OCI-LY3 (cell line): ENCODE measurements around the gene UBL4A.

ENCODE experiments used
- H2AFZ ChIP-seq: fragments of 200-600, 300-600 bp; shearing (Covaris generic); 2 replicates; pipeline ENCODE4 v1.6.0; 2014; ENCODE audit warnings: antibody characterized with exemption, low read depth, low read length
- H3K27ac ChIP-seq: fragments of 200-600, 300-600 bp; sonication (generic); 2 replicates; pipeline ENCODE4 v1.5.1; 2014; ENCODE audit warnings: mild to moderate bottlenecking, low read length, moderate library complexity, mixed read lengths
- H3K27me3 ChIP-seq: fragments of 200-600, 300-600 bp; sonication (generic); 2 replicates; pipeline ENCODE4 v1.6.1; 2014; ENCODE audit warnings: low read depth, low read length, mixed read lengths
- H3K36me3 ChIP-seq: fragments of 200-600, 300-600 bp; sonication (generic); replicated peaks from 2 replicates; pipeline ENCODE3; 2014; ENCODE audit warnings: low read depth, low read length, mixed read lengths
- H3K4me1 ChIP-seq: fragments of 300-600, 200-600 bp; sonication (generic); 2 replicates; pipeline ENCODE4 v1.6.1; 2014; ENCODE audit warnings: low read length, mixed read lengths
- H3K4me2 ChIP-seq: fragments of 200-600, 300-600 bp; sonication (generic); 2 replicates; pipeline ENCODE4 v1.6.1; 2014; ENCODE audit warnings: low read length, mixed read lengths
- H3K4me3 ChIP-seq: fragments of 300-600, 200-600 bp; sonication (generic); 2 replicates; pipeline ENCODE4 v1.5.1; 2014; ENCODE audit warnings: antibody characterized with exemption, mild to moderate bottlenecking, low read length, moderate library complexity
- H3K79me2 ChIP-seq: fragments of 300-600, 200-600 bp; shearing (Covaris generic); 2 replicates; pipeline ENCODE4 v1.6.1; 2014; ENCODE audit warnings: mild to moderate bottlenecking, low read length, mixed read lengths
- H3K9ac ChIP-seq: fragments of 300-600, 200-600 bp; shearing (Covaris generic); 2 replicates; pipeline ENCODE4 v1.6.0; 2014; ENCODE audit warnings: mild to moderate bottlenecking, low read length, moderate library complexity
- H3K9me3 ChIP-seq: fragments of 200-600, 300-600 bp; shearing (Covaris generic); 2 replicates; pipeline ENCODE4 v1.6.1; 2014; ENCODE audit warnings: low read length, mixed read lengths; ENCODE audit not compliant: insufficient read depth
- H4K20me1 ChIP-seq: fragments of 200-600, 300-600 bp; sonication (generic); 2 replicates; pipeline ENCODE4 v1.6.1; 2016; ENCODE audit warnings: low read length, mixed read lengths; ENCODE audit not compliant: insufficient read depth
- EZH2phosphoT487 ChIP-seq: fragments of 200-600 bp; shearing (Covaris generic); IDR thresholded peaks from 2 replicates; pipeline ENCODE4 v1.6.1; 2018; ENCODE audit warnings: antibody characterized with exemption, mixed run types, low read depth
- TF ChIP-seq, protein P1 (sequence below): fragments of 200-600, 300-600 bp; sonication (generic); IDR thresholded peaks from 2 replicates; pipeline ENCODE4 v1.5.1; 2014; ENCODE audit warnings: antibody characterized with exemption, low read length, low read depth

UBL4A gene

DNA sequence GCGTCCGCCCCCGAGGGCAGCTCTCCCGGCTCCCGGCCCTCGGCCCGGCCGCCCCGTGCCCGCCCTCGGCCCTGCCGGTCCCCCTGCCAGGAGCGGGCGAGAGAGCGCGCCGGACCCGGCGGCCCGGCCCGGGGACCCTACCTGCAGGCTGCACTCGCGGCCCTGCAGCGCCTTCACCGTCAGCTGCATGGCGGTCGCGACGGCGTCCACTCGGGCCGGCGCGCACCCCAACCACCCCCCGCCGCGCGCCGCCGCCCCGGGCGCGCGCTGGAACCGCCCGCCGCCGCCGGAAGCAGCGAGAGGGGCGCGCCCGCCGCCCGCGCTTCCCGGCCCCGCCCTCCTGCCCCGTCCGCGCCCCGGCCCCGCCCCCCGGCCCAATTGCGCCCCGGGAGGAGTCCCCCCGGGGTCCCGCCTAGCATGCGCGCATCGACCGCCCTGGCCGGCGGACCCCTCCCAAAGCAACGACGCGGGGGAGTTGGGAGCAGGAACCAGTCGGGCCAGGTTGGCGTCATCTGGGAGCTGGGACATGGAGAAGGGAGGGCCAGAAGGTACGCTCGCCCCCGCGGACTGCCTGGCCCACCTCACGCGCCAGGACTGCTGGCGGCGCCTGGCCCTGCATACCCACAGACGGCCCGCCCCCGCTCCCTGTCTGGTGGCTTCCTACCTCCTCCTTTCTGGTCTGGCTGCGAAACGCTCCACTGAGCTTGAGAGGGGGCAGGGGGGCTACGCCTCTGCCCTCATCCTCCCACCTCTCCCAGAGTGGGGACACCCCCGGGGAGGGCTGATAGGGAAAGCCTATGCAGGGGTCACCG, at the start of gene UBL4A:
Gene UBL4A, minus strand, starts transcription at position 220 of the 812 bp plus-strand sequence. Its CDS starts 31 bp downstream, at position 189.
- H3K4me1 ChIP-seq, result peaks cover 27% of the 10 kb centered on the region

DNA sequence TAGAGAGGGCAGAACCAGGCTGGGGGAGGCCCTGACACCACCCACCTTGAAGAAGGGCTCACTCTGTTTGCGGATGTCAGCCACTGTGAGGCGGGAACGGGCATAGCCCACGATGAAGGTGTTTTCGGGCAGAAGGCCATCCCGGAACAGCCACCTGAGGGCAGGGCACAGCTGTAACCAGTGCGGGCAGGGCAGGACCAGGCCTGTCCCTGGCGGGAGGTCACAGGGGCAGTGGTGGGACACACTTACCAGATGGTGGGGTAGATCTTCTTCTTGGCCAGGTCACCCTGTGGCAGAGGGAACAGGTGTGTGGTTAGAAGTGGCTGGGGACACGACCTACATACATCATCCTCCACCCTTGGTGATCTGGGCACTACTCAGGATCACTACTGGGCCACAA, 49.5 kb upstream of the UBL4A start:
- Histone ChIP-seq H3K36me3 (peaks cover 5% of the 10 kb centered on the region), H3K27me3 (no peaks in the 10 kb centered on the region), H3K4me3 (no peak overlapping the region), H2AFZ (no peak overlapping the region), H4K20me1 (no peaks in the 10 kb centered on the region), H3K4me2 (no peak overlapping the region), H3K4me1 (peaks cover 6% of the 10 kb centered on the region), H3K9me3 (no peaks in the 10 kb centered on the region), H3K79me2 (no peaks in the 10 kb centered on the region), H3K27ac (no peak overlapping the region), H3K9ac (no peak overlapping the region)
- no peak for TF ChIP-seq EZH2phosphoT487
- TF ChIP-seq, protein P1, sequence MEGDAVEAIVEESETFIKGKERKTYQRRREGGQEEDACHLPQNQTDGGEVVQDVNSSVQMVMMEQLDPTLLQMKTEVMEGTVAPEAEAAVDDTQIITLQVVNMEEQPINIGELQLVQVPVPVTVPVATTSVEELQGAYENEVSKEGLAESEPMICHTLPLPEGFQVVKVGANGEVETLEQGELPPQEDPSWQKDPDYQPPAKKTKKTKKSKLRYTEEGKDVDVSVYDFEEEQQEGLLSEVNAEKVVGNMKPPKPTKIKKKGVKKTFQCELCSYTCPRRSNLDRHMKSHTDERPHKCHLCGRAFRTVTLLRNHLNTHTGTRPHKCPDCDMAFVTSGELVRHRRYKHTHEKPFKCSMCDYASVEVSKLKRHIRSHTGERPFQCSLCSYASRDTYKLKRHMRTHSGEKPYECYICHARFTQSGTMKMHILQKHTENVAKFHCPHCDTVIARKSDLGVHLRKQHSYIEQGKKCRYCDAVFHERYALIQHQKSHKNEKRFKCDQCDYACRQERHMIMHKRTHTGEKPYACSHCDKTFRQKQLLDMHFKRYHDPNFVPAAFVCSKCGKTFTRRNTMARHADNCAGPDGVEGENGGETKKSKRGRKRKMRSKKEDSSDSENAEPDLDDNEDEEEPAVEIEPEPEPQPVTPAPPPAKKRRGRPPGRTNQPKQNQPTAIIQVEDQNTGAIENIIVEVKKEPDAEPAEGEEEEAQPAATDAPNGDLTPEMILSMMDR, result no peak

More for the DNA sequence above, at the start of gene UBL4A:
- no peaks in the 10 kb centered on the region for H4K20me1 ChIP-seq
- H3K36me3 ChIP-seq, result peaks cover 19% of the 10 kb centered on the region
- no peaks in the 10 kb centered on the region for H3K27me3 ChIP-seq
- H3K4me3 ChIP-seq, result peak within 1 kb of the TSS; percentile 98
- H3K27ac ChIP-seq, result peak within 1 kb of the TSS; percentile 62
- peaks cover 24% of the 10 kb centered on the region for H3K79me2 ChIP-seq
- H2AFZ ChIP-seq, result 0 out of 2 replicates have a peak within 1 kb of the TSS, but pooled peaks have one; percentile 21
- no peak for TF ChIP-seq EZH2phosphoT487
- TF ChIP-seq, protein P1, result no peak
- H3K9ac ChIP-seq, result peak within 1 kb of the TSS; percentile 95
- no peaks in the 10 kb centered on the region for H3K9me3 ChIP-seq
- peak within 1 kb of the TSS; percentile 95 for H3K4me2 ChIP-seq

DNA sequence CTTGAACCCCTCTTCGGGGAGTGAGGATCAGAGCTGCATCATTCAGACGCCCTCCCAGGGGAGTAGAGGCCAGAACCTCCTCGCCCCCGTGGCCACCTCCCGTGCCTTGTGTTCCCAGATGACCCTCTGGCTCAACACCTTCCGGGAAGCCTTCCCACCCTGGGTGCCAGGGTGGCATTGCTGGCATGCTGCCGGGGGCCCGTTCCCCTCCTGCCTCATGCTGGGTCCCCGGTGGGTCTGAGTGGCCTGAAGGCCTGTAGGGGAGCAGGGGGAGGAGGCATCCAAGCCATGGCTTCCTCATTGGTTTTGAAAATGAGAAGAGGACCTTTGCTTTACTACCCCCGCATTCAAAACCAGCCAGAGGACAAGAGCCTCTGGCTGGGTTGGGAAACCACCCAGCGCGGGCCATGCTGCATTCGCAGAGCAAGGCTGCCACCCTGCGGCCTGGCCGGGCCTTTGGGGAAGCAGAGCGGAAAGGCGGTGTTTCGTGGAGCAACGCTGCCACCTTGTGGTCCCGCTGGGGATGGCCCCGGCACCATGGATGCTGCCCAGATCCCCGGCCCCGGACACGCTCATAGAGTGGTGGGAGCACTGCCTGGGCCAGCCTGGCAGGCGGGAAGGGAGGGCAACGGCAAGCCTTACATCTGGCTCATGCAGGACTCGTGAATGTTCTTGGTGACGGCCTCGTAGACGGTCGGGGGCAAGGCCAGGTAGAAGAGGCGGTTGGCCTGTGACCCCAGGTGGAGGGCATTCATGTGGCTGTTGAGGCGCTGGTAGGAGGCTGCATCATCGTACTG, 48.3 kb upstream of the UBL4A start:
- Histone ChIP-seq H4K20me1 (no peaks in the 10 kb centered on the region), H3K27ac (peak overlapping the region; percentile 56), H3K27me3 (no peaks in the 10 kb centered on the region), H3K9me3 (no peaks in the 10 kb centered on the region), H3K4me1 (peaks cover 6% of the 10 kb centered on the region), H3K36me3 (peaks cover 5% of the 10 kb centered on the region), H3K79me2 (no peaks in the 10 kb centered on the region), H2AFZ (no peak overlapping the region), H3K4me3 (no peak overlapping the region), H3K9ac (peak overlapping the region; percentile 39; the same call in 1 of the 2 replicates), H3K4me2 (peak overlapping the region; percentile 49)
- no peak for TF ChIP-seq EZH2phosphoT487
- TF ChIP-seq, protein P1, result peak; percentile 95

DNA sequence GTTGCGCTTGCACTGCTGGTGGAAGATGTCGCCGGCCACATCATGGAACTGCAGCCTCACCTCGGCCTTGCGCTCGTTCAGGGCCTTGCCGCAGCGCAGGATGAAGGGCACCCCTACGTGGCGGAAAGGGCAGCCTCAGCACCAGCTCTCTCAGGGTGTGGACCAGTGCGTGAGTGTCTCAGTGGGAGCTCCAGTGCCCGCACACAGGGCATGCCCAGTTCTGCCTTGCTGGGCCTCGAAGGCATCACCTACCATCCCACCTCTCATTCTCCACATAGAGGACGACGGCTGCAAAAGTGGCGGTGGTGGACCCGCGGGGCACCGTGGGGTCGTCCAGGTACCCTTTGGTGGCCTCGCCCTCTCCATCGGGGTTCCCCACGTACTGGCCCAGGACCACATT, 46.3 kb upstream of the UBL4A start:
- no peak overlapping the region for H3K9ac ChIP-seq
- no peak overlapping the region for H3K4me3 ChIP-seq
- peaks cover 5% of the 10 kb centered on the region for H3K36me3 ChIP-seq
- H3K9me3 ChIP-seq, result no peaks in the 10 kb centered on the region
- no peak for TF ChIP-seq EZH2phosphoT487
- TF ChIP-seq, protein P1, result no peak
- H3K27me3 ChIP-seq, result no peaks in the 10 kb centered on the region
- H3K4me2 ChIP-seq, result no peak overlapping the region
- no peaks in the 10 kb centered on the region for H4K20me1 ChIP-seq
- peaks cover 7% of the 10 kb centered on the region for H3K4me1 ChIP-seq
- no peak overlapping the region for H3K27ac ChIP-seq
- H2AFZ ChIP-seq, result no peak overlapping the region
- no peaks in the 10 kb centered on the region for H3K79me2 ChIP-seq
